ENCODE results near the gene SAFB. TPM values are rescaled to one million over a fixed set of nuclear protein-coding genes. Genes with fewer than 3 reads are reported as not detected.

Gene SAFB
- total and polyA plus RNA-seq, 2 of the 13 experiments (the other 11 are each of a cell fraction or from before 2014, with no cell fraction given), result 21.0 to 28.4 TPM

DNA sequence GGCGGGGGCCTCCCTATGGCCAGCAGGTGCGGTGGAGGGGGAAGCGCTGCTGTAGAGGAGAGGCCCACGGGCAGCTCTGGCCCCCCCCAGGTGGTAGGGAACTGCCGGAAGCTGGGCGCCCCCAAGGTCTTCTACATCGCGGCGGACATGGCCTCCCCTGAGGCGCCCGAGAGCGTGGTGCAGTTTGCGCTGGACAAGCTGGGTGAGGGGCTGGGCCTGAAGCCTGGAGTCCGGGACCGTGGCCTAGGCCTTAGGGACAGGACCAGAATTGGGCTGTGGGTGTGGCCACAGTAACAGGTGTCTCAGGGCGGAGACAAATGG is 63.4 kb downstream of the SAFB start:
- no peak for DNase-seq (ENCODE audit: low spot score)
- no peaks in the 10 kb centered on the region for H3K9me3 ChIP-seq (ENCODE audit: low read length)
- no peak for FAIRE-seq
- intact Hi-C loops (cut with micrococcal nuclease; ENCODE audit: unreplicated experiment), result loop anchor here (2.0 to 5.0 kb wide), 2 partner anchors 35 to 139 kb away; partner anchors contain the start of genes CATSPERD and LONP1
- WGBS (ENCODE audit: low lambda C conversion rate), result 78% methylated on average over 10 of the region's 16 CpGs
- peaks cover 11% of the 10 kb centered on the region; the same call in 1 of the 2 replicates for H4K20me1 ChIP-seq (ENCODE audit: insufficient read depth, low read length)
- H3K4me1 ChIP-seq (ENCODE audit: insufficient read depth, low read length), result peaks cover 26% of the 10 kb centered on the region
- ChIA-PET POLR2A (interaction anchor here (0.8 to 2.2 kb wide), 6 partner anchors 29 to 142 kb away, joined by 3 to 21 read pairs (median 6); partner anchors contain the start of genes CATSPERD, LONP1, SAFB and SAFB2), CTCF (ENCODE audit: low intra/inter-chr PET ratio, low total read pairs) (no interaction called here)
- no peaks in the 10 kb centered on the region for H3K36me3 ChIP-seq (replicated peaks in 1 of 2; ENCODE audit: control insufficient read depth in 1 of 2, insufficient read depth in 2 of 2, low read length in 2 of 2)
- no peak overlapping the region for H2AFZ ChIP-seq (ENCODE audit: low read length)
- BruUV-seq (replicated peaks), result no TSS peak
- H3K27me3 ChIP-seq (ENCODE audit: control insufficient read depth in 1 of 2, insufficient read depth in 2 of 2, low read length in 2 of 2), result no peaks in the 10 kb centered on the region; a peak in 1 of 5 replicates
- H3K9ac ChIP-seq (ENCODE audit: insufficient read depth, low read depth, low read length), result peak overlapping the region; percentile 64; the same call in 1 of the 2 replicates
- peak overlapping the region; percentile 72 for H3K27ac ChIP-seq (ENCODE audit: extremely low read length, insufficient read depth, low read length)
- peaks cover 12% of the 10 kb centered on the region for H3K79me2 ChIP-seq (ENCODE audit: insufficient read depth, low read length)
- peak overlapping the region; percentile 84 for H3K4me2 ChIP-seq (ENCODE audit: low read depth, low read length)
- no peak for ATAC-seq
- in situ Hi-C loops (cut with HindIII; ENCODE audit: extremely low pct_ligation_motif_present, low pct_unique_long_range_greater_than_20kb), result no loop called here
- TF ChIP-seq ZNF619 (CRISPR knock-in tag; IDR thresholded peaks at IDR 0.05) (0 out of 2 replicates have a peak, but pooled peaks have one; percentile 4), ZBTB4 (CRISPR knock-in tag; IDR thresholded peaks at IDR 0.05; ENCODE audit: borderline replicate concordance) (0 out of 2 replicates have a peak, but pooled peaks have one; percentile 9), ZHX2 (IDR thresholded peaks at IDR 0.05; ENCODE audit: low read depth) (no peak), ZHX2 (CRISPR knock-in tag; IDR thresholded peaks at IDR 0.05; ENCODE audit: borderline replicate concordance) (0 out of 2 replicates have a peak, but pooled peaks have one; percentile 13), ZBTB20 (CRISPR knock-in tag; IDR thresholded peaks at IDR 0.05; ENCODE audit: borderline replicate concordance, low read depth) (0 out of 2 replicates have a peak, but pooled peaks have one; percentile 56), ZHX1 (CRISPR knock-in tag; IDR thresholded peaks at IDR 0.05; ENCODE audit: low read depth) (0 out of 2 replicates have a peak, but pooled peaks have one; percentile 36), PRMT3 (CRISPR knock-in tag; IDR thresholded peaks at IDR 0.05; ENCODE audit: borderline replicate concordance, low read depth) (no peak), HNRNPH1 (optimal IDR thresholded peaks at IDR 0.05; ENCODE audit: low read depth, low read length) (no peak), ZNF253 (CRISPR knock-in tag; IDR thresholded peaks at IDR 0.05; ENCODE audit: borderline replicate concordance) (no peak), HIVEP1 (CRISPR knock-in tag; IDR thresholded peaks at IDR 0.05) (0 out of 2 replicates have a peak, but pooled peaks have one; percentile 7)
- peak overlapping the region; percentile 66 to 81 (median 66); a peak in 5 of 6 replicates for H3K4me3 ChIP-seq (replicated peaks in 1 of 3; ENCODE audit: insufficient read depth in 1 of 3, low read depth in 2 of 3, low read length in 3 of 3)
